ENCODE measurements around the gene DSP. TPM values are rescaled to one million over a fixed set of nuclear protein-coding genes. Genes with fewer than 3 reads are reported as not detected.

DSP gene
- total and polyA plus RNA-seq, 2 of the 13 experiments (the other 11 are each of a cell fraction or from before 2014, with no cell fraction given), result 89.8 to 117 TPM

DNA sequence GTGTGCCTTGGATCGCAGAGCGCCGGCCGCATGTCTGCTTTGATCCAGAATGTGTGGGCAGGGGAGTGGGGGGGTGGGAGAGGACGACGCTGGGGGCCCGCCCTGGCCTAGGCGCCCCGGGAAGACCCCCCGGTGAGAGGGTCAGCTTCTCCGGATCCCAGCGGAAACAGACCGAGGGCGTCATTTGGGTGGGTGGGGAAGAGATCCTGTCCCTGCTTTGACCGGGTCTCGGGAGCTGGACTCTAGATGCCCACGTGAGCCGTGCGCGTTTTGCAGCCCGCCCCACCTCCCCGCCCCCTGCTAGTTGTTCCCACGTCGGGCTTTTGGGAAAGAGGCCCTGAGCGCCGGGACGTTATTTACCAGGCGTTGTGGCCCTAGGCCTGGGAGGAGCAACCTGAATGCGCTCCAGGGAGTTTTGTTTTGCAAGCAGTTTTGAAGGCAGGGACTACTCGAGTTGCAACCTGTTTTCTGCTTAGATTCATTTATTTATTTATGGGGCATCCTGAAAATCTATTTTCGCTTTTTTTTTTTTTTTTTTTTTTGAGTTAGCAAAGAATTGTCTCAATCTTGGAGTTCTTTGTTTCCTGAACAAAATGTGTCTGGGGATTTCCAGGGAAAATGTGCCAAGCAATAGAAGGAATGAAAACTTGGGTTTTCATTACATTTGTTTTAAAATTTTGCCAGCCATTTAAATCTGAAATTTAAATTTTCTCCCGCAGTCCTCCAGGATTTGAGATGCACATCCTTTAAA is 1.6 kb downstream of the DSP start (continued):
- TF ChIP-seq MAZ (IDR thresholded peaks at IDR 0.05; ENCODE audit: borderline replicate concordance, low read depth, low read length) (peak; percentile 77; the same call in 1 of the 2 replicates), MAZ (CRISPR knock-in tag; IDR thresholded peaks at IDR 0.05; ENCODE audit: low read depth) (peak; percentile 70), ZFP91 (CRISPR knock-in tag; IDR thresholded peaks at IDR 0.05; ENCODE audit: borderline replicate concordance) (0 out of 2 replicates have a peak, but pooled peaks have one; percentile 13), ZNF136 (CRISPR knock-in tag; IDR thresholded peaks at IDR 0.05; ENCODE audit: low read depth) (peak; percentile 65; the same call in 1 of the 2 replicates), MEF2D (CRISPR knock-in tag; IDR thresholded peaks at IDR 0.05) (no peak; the same call in 1 of the 2 replicates), DRAP1 (CRISPR knock-in tag; IDR thresholded peaks at IDR 0.05) (peak; percentile 83; the same call in 1 of the 2 replicates), YY1 (IDR thresholded peaks at IDR 0.05; ENCODE audit: insufficient read depth, insufficient replicate concordance, low read depth, low read length) (peak; percentile 38), DNMT1 (CRISPR knock-in tag; IDR thresholded peaks at IDR 0.05) (no peak), HOXA5 (CRISPR knock-in tag; IDR thresholded peaks at IDR 0.05) (peak; percentile 73; the same call in 1 of the 2 replicates), ZNF788 (CRISPR knock-in tag; IDR thresholded peaks at IDR 0.05; ENCODE audit: borderline replicate concordance) (peak; percentile 50; the same call in 1 of the 2 replicates), ZNF784 (CRISPR knock-in tag; IDR thresholded peaks at IDR 0.05; ENCODE audit: borderline replicate concordance) (peak; percentile 75; the same call in 1 of the 2 replicates), ZKSCAN8 (CRISPR knock-in tag; IDR thresholded peaks at IDR 0.05; ENCODE audit: borderline replicate concordance) (0 out of 2 replicates have a peak, but pooled peaks have one; percentile 35), MTA1 (CRISPR knock-in tag; IDR thresholded peaks at IDR 0.05; ENCODE audit: borderline replicate concordance) (0 out of 2 replicates have a peak, but pooled peaks have one; percentile 73), ZNF121 (CRISPR knock-in tag; IDR thresholded peaks at IDR 0.05) (0 out of 2 replicates have a peak, but pooled peaks have one; percentile 18), TBX2 (CRISPR knock-in tag; IDR thresholded peaks at IDR 0.05; ENCODE audit: borderline replicate concordance) (peak; percentile 91), MEIS2 (CRISPR knock-in tag; IDR thresholded peaks at IDR 0.05) (peak; percentile 65; the same call in 1 of the 2 replicates), NPAS2 (CRISPR knock-in tag; IDR thresholded peaks at IDR 0.05; ENCODE audit: borderline replicate concordance) (no peak), NRL (CRISPR knock-in tag; IDR thresholded peaks at IDR 0.05; ENCODE audit: borderline replicate concordance) (no peak), U2AF1 (optimal IDR thresholded peaks at IDR 0.05; ENCODE audit: low read depth, low read length) (no peak), RFXANK (CRISPR knock-in tag; IDR thresholded peaks at IDR 0.05) (0 out of 2 replicates have a peak, but pooled peaks have one; percentile 45)
- TF ChIP-seq, protein P1, sequence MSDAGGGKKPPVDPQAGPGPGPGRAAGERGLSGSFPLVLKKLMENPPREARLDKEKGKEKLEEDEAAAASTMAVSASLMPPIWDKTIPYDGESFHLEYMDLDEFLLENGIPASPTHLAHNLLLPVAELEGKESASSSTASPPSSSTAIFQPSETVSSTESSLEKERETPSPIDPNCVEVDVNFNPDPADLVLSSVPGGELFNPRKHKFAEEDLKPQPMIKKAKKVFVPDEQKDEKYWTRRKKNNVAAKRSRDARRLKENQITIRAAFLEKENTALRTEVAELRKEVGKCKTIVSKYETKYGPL (CRISPR knock-in tag; IDR thresholded peaks at IDR 0.05), result no peak
- TF ChIP-seq, protein P2, sequence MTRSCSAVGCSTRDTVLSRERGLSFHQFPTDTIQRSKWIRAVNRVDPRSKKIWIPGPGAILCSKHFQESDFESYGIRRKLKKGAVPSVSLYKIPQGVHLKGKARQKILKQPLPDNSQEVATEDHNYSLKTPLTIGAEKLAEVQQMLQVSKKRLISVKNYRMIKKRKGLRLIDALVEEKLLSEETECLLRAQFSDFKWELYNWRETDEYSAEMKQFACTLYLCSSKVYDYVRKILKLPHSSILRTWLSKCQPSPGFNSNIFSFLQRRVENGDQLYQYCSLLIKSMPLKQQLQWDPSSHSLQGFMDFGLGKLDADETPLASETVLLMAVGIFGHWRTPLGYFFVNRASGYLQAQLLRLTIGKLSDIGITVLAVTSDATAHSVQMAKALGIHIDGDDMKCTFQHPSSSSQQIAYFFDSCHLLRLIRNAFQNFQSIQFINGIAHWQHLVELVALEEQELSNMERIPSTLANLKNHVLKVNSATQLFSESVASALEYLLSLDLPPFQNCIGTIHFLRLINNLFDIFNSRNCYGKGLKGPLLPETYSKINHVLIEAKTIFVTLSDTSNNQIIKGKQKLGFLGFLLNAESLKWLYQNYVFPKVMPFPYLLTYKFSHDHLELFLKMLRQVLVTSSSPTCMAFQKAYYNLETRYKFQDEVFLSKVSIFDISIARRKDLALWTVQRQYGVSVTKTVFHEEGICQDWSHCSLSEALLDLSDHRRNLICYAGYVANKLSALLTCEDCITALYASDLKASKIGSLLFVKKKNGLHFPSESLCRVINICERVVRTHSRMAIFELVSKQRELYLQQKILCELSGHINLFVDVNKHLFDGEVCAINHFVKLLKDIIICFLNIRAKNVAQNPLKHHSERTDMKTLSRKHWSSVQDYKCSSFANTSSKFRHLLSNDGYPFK (CRISPR knock-in tag; IDR thresholded peaks at IDR 0.05; ENCODE audit: borderline replicate concordance), result no peak; the same call in 1 of the 2 replicates
